Adrenal gland (tissue), 19 donors: ENCODE measurements around the gene CD101. TPM values are rescaled to one million over a fixed set of nuclear protein-coding genes. Genes with fewer than 3 reads are reported as not detected.

Source experiments
- DNase-seq, 7 donors: peaks; one replicate each; pipeline ENCODE4 v3.0.0-alpha.2; 2019 to 2020
- H3K27ac ChIP-seq, 5 donors: fragments of 200-600 bp; sonication (generic) in 4 of 5; 1 replicate in 3 of 5; 2 replicates in 2 of 5; pipeline versions ENCODE4 v1.5.1 to v1.8.0; 2016 to 2020; ENCODE audit warnings: mild to moderate bottlenecking in 1 of 5
- H3K27me3 ChIP-seq: fragments of 200-600 bp; 2 replicates; pipeline ENCODE4 v1.8.0; 2021
- H3K36me3 ChIP-seq, 2 donors: fragments of 200-600 bp; replicated peaks in 1 of 2; 1 replicate in 1 of 2; 2 replicates in 1 of 2; pipeline versions ENCODE4 v1.5.1 to v1.8.0; 2018 to 2022
- H3K4me1 ChIP-seq, 2 donors: fragments of 200-600 bp; replicated peaks in 1 of 2; 1 replicate in 1 of 2; 2 replicates in 1 of 2; pipeline versions ENCODE4 v1.5.1 to v1.8.0; 2018 to 2021
- H3K4me3 ChIP-seq, 4 donors: fragments of 200-600 bp; sonication (generic) in 3 of 4; one replicate each; pipeline ENCODE4 v1.5.1; 2016 to 2018
- H3K9me3 ChIP-seq, 3 donors: fragments of 200-600 bp; sonication (generic) in 1 of 3; replicated peaks in 1 of 3; 1 replicate in 2 of 3; 2 replicates in 1 of 3; pipeline versions ENCODE4 v1.5.1 to v1.8.0; 2016 to 2021
- POLR2A ChIP-seq, 2 donors: fragments of 450-650 bp; IDR thresholded peaks; one replicate each; pipeline ENCODE4 v1.6.1; 2017; ENCODE audit warnings: antibody characterized with exemption in 2 of 2, mild to moderate bottlenecking in 2 of 2, moderate library complexity in 1 of 2
- WGBS, 4 donors: extraction: QIAGEN DNeasy Blood & Tissue Kit in 2 of 4; methylation state at CpG; one replicate each; pipeline versions ENCODE4 v1.1.5 to v1.1.7; 2013 to 2017; 5-methylcytosine and 5-hydroxymethylcytosine counted together
- intact Hi-C, 2 donors: fragments of 100-400 bp; cut with DNase I; formaldehyde crosslinking; loops; one replicate each; pipeline versions ENCODE4 v1.14.1 to v1.15.0; 2022 to 2023
- long read RNA-seq, 10 donors: library from polyadenylated mRNA in 3 of 10; unstranded in 2 of 10; stranded (forward) in 1 of 10; transcript quantifications; one replicate each; pipeline ENCODE4 v2.0.0 and lab custom pipeline, GENCODE V29; 2021 to 2026
- polyA plus RNA-seq, 3 donors: library from polyadenylated mRNA; stranded (reverse); fragments of 200-250 nt in 2 of 3; fragments of 350-450 nt in 1 of 3; fragmentation: Illumina TruSeq in 1 of 3; extraction: RNeasy Lipid Tissue Mini Kit (QIAGEN cat#74804) in 1 of 3; gene quantifications; one replicate each; pipeline ENCODE4 v1.2.3, GENCODE V29; 2013 to 2014
- total RNA-seq, 9 donors: library from RNA; depleted of rRNA in 4 of 9; stranded (reverse); fragments of >200 nt in 4 of 9; fragments of 120-200 nt in 1 of 9; fragmentation: NEBNext Ultra II Directional in 1 of 9; extraction: Animal tissue kit (Norgen Biotek cat#: 25700) in 1 of 9; gene quantifications; one replicate each; pipeline versions ENCODE4 v1.1.0 to v1.2.4, GENCODE V29; 2013 to 2023
- TF ChIP-seq, protein P1 (sequence below), 6 experiments: fragments of 450-650 bp in 4 of 6; fragments of 200-600 bp in 2 of 6; sonication (generic) in 1 of 6; IDR thresholded peaks; 1 replicate in 5 of 6; 2 replicates in 1 of 6; pipeline versions ENCODE4 v1.5.1 to v1.8.0; 2016 to 2021; ENCODE audit warnings: antibody characterized with exemption in 6 of 6, mild to moderate bottlenecking in 2 of 6, moderate library complexity in 1 of 6
- donor health status: healthy with polysubstance abuse.
- donor health status: Bipolar disorder and iron deficiency.
- donor health status: DM: yes; HTN: yes; CAD: no.
- donor health status: DM: no; HTN: no; CAD: no.
- donor health status: DM: no; HTN: no; CAD: no.
- donor health status: DM: yes; HTN: yes; CAD: no.

CD101 gene, protein sequence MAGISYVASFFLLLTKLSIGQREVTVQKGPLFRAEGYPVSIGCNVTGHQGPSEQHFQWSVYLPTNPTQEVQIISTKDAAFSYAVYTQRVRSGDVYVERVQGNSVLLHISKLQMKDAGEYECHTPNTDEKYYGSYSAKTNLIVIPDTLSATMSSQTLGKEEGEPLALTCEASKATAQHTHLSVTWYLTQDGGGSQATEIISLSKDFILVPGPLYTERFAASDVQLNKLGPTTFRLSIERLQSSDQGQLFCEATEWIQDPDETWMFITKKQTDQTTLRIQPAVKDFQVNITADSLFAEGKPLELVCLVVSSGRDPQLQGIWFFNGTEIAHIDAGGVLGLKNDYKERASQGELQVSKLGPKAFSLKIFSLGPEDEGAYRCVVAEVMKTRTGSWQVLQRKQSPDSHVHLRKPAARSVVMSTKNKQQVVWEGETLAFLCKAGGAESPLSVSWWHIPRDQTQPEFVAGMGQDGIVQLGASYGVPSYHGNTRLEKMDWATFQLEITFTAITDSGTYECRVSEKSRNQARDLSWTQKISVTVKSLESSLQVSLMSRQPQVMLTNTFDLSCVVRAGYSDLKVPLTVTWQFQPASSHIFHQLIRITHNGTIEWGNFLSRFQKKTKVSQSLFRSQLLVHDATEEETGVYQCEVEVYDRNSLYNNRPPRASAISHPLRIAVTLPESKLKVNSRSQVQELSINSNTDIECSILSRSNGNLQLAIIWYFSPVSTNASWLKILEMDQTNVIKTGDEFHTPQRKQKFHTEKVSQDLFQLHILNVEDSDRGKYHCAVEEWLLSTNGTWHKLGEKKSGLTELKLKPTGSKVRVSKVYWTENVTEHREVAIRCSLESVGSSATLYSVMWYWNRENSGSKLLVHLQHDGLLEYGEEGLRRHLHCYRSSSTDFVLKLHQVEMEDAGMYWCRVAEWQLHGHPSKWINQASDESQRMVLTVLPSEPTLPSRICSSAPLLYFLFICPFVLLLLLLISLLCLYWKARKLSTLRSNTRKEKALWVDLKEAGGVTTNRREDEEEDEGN
- total RNA-seq (1 to 10 TPM in 7 of 9 donors, under 1 TPM in 2; 0.47 to 4.9 (median 1.6) TPM), polyA plus RNA-seq (1 to 10 TPM; 1.8 to 7.5 (median 6.1) TPM)
- long read RNA-seq, donor 1 = 0 reads
- long read RNA-seq, donor 2 = 0 reads
- long read RNA-seq, donor 3 = 0 reads
- long read RNA-seq, donor 4 = 0 reads
- long read RNA-seq, donor 5 = 0 reads
- long read RNA-seq, donor 6 = 0 reads
- long read RNA-seq, donor 7 = 0 reads
- long read RNA-seq, donor 8 = 0 reads
- long read RNA-seq, donor 9 = 0 reads
- long read RNA-seq, donor 10, partial matches to known transcripts = 0 of 1 reads
- long read RNA-seq, donor 10, other reads (novel, unspliced or antisense) = 0 of 1 reads

DNA sequence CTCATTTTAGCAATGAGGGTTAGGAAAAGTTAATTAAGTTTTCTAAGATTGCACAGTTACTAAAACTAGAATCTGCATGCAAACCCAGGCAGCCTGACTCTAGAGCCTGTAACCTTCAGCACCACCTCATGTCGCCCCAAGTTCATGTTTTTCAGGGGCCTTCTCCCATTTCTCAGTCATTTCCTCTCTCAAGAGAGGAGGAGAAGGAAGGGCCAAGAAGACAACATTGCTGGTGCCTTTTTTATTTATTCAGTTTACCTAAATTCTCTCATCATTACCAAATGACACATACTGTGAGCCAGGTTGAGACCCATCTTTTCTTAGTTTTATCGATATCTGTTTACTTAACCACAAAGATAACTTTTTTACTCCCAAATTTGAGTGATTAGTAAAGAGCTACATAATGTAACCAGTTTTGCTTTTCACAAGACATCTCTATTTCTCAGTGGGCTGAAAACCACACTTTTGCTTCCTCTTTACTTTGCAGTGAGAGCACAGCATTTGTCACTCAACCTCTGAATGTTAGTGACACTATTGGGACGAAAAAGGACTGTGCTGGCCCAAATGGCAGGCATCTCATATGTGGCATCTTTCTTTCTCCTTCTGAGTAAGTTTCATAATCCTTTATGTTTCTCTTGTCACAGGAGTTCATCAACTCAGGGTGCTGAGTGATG is at the start of gene CD101:
CD101 (plus strand) TSS at position 507 of the 674 bp plus-strand sequence; CDS start at position 565, 58 bp downstream.
- Histone ChIP-seq H3K4me1 (peaks cover 0 to 10% of the 10 kb centered on the region in 2 donors), H3K27ac (no peak within 1 kb of the TSS), H3K36me3 (no peaks in the 10 kb centered on the region), H3K27me3 (no peaks in the 10 kb centered on the region), H3K4me3 (no peak within 1 kb of the TSS), H3K9me3 (no peaks in the 10 kb centered on the region)
- no peak for TF ChIP-seq POLR2A (IDR thresholded peaks at IDR 0.05)
- TF ChIP-seq, protein P1, sequence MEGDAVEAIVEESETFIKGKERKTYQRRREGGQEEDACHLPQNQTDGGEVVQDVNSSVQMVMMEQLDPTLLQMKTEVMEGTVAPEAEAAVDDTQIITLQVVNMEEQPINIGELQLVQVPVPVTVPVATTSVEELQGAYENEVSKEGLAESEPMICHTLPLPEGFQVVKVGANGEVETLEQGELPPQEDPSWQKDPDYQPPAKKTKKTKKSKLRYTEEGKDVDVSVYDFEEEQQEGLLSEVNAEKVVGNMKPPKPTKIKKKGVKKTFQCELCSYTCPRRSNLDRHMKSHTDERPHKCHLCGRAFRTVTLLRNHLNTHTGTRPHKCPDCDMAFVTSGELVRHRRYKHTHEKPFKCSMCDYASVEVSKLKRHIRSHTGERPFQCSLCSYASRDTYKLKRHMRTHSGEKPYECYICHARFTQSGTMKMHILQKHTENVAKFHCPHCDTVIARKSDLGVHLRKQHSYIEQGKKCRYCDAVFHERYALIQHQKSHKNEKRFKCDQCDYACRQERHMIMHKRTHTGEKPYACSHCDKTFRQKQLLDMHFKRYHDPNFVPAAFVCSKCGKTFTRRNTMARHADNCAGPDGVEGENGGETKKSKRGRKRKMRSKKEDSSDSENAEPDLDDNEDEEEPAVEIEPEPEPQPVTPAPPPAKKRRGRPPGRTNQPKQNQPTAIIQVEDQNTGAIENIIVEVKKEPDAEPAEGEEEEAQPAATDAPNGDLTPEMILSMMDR (IDR thresholded peaks at IDR 0.05) = no peak
- no peak for DNase-seq
- 75 to 89% (median 79%) methylated on average over 3 of the region's 3 CpGs for WGBS, 4 donors
- intact Hi-C loops = no loop called here

DNA sequence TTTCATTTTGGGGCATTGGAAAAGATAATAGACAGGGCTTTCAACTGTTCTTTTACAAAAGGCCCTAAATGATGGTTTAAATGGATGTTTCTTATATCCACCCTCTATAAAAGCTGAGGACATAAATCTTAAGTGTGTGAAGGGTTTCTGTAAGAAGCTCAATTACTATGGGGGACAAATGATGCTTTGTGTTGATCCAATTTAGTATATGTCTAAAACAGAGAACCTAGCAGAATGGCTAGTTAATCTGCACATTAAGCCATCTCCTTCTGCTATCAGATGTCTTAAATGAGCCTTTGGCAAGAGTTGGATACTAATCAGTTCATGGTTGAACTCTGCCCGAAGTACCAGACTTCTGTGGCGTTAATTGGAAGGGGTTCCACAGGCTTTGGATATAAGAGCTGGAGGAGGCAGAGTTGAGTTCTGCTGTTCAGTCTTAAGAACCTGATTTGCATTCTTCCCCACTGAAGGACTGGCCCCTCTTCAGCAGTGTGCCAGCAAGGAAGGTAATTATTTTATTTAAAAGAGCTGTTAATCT is 48.8 kb upstream of the CD101 start:
- intact Hi-C loops = no loop called here
- H3K36me3 ChIP-seq = peaks cover 0 to 6% of the 10 kb centered on the region in 2 donors
- H3K9me3 ChIP-seq = no peaks in the 10 kb centered on the region
- peaks cover 32 to 46% of the 10 kb centered on the region in 2 donors for H3K4me1 ChIP-seq
- no peak overlapping the region for H3K4me3 ChIP-seq
- TF ChIP-seq POLR2A (IDR thresholded peaks at IDR 0.05) = no peak
- TF ChIP-seq, protein P1 (IDR thresholded peaks at IDR 0.05) = no peak
- no peaks in the 10 kb centered on the region for H3K27me3 ChIP-seq
- no peak for DNase-seq
- no peak overlapping the region for H3K27ac ChIP-seq
- WGBS, 4 donors = 88 to 100% (median 92%) methylated on average over 2 of the region's 2 CpGs

DNA sequence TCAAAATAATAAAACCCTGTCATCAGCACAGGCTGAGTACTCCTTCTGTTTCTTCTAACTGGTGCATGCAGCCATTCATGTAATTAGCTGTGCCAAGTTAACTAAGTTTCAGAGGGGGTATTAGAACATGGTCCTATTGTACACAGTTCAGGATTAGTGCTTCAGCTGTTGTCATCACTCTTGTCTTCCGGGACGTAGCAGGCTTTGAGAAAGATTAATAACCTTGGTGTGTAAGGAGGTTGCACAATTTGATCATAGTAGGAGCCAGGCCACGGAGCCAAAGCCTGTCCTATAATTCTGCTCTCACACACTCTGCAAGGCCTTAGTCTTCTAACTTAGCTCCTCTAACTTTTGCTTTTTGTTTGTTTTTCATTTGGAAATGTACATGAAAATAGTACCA is 47.1 kb upstream of the CD101 start:
- WGBS, 4 donors = 25 to 37% (median 31%) methylated on average over 3 of the region's 3 CpGs
- intact Hi-C loops = no loop called here
- Histone ChIP-seq H3K36me3 (peaks cover 0 to under 1% of the 10 kb centered on the region in 2 donors), H3K9me3 (no peaks in the 10 kb centered on the region), H3K27ac (peak overlapping the region in 3 of 5 donors; percentile 22 to 50 (median 45)), H3K4me1 (peaks cover 26 to 40% of the 10 kb centered on the region in 2 donors), H3K4me3 (no peak overlapping the region), H3K27me3 (no peaks in the 10 kb centered on the region)
- peak in 1 of 2 donors; percentile 31 for TF ChIP-seq POLR2A (IDR thresholded peaks at IDR 0.05)
- TF ChIP-seq, protein P1 (IDR thresholded peaks at IDR 0.05) = no peak
- peak in 6 of 7 donors; percentile 53 to 85 (median 72) for DNase-seq
